Neural cell (in vitro differentiated cells): Measurements from ENCODE around the gene MXRA7. TPM values are rescaled to one million over a fixed set of nuclear protein-coding genes. Genes with fewer than 3 reads are reported as not detected.
A peak's percentile ranks its signal among the peaks of the same experiment; 100 is the strongest.
"Not testable (repeated sequence)": the region's sequence is repeated elsewhere in the genome, so short reads cannot be mapped to it uniquely, and the experiment has no call there.

Experiments used
- H2AFZ ChIP-seq: fragments of 200-600, 300-800 bp; sonication (generic), shearing (Covaris generic); 2 replicates; pipeline ENCODE4 v1.6.0; 2014; ENCODE audit warnings: low read depth, mild to moderate bottlenecking, antibody characterized with exemption, low read length, moderate library complexity
- H3F3A ChIP-seq: fragments of 200-600 bp; shearing (Covaris generic); 2 replicates; pipeline ENCODE4 v1.6.1; 2016; ENCODE audit warnings: mild to moderate bottlenecking, moderate library complexity, mixed read lengths, antibody characterized with exemption, low read length; ENCODE audit not compliant: insufficient read depth, poor library complexity, severe bottlenecking
- H3K27ac ChIP-seq: fragments of 200-600, 300-800 bp; sonication (generic), shearing (Covaris generic); 2 replicates; pipeline ENCODE4 v1.5.1; 2014; ENCODE audit warnings: mild to moderate bottlenecking, low read length, moderate library complexity
- H3K27me3 ChIP-seq: fragments of 300-800, 200-600 bp; sonication (generic), shearing (Covaris generic); 2 replicates; pipeline ENCODE4 v1.6.0; 2014; ENCODE audit warnings: mild to moderate bottlenecking, low read depth, low read length, moderate library complexity; ENCODE audit not compliant: insufficient read depth
- H3K36me3 ChIP-seq: fragments of 300-800, 200-600 bp; sonication (generic), shearing (Covaris generic); 2 replicates; pipeline ENCODE4 v1.5.1; 2014; ENCODE audit warnings: mild to moderate bottlenecking, antibody characterized with exemption, low read length, moderate library complexity; ENCODE audit not compliant: insufficient read depth
- H3K4me2 ChIP-seq: fragments of 300-800, 200-600 bp; sonication (generic), shearing (Covaris generic); 2 replicates; pipeline ENCODE4 v1.6.0; 2014; ENCODE audit warnings: mild to moderate bottlenecking, low read length
- H3K4me3 ChIP-seq: fragments of 300-800, 200-600 bp; sonication (generic), shearing (Covaris generic); 2 replicates; pipeline ENCODE4 v1.5.1; 2014; ENCODE audit warnings: mild to moderate bottlenecking, low read length, moderate library complexity
- H3K79me2 ChIP-seq: fragments of 200-600 bp; shearing (Covaris generic); replicated peaks from 2 replicates; pipeline ENCODE4 v1.6.0; 2014; ENCODE audit warnings: mild to moderate bottlenecking, low read length, moderate library complexity; ENCODE audit not compliant: insufficient read depth
- H3K9ac ChIP-seq: fragments of 300-800, 200-600 bp; sonication (generic), shearing (Covaris generic); 2 replicates; pipeline ENCODE4 v1.6.1; 2016; ENCODE audit warnings: mild to moderate bottlenecking, low read length, mixed read lengths
- H3K9me2 ChIP-seq: fragments of 200-600 bp; shearing (Covaris generic); 2 replicates; pipeline ENCODE4 v1.6.1; 2016; ENCODE audit warnings: mild to moderate bottlenecking, low read length, mixed read lengths; ENCODE audit not compliant: insufficient read depth
- H3K9me3 ChIP-seq: fragments of 200-600, 300-800 bp; sonication (generic), shearing (Covaris generic); 2 replicates; pipeline ENCODE4 v1.6.1; 2016; ENCODE audit warnings: mild to moderate bottlenecking, mixed run types, low read length, moderate library complexity, mixed read lengths
- H4K20me1 ChIP-seq: fragments of 200-600 bp; shearing (Covaris generic); 2 replicates; pipeline ENCODE4 v1.6.1; 2016; ENCODE audit warnings: mild to moderate bottlenecking, mixed run types; ENCODE audit not compliant: insufficient read depth
- EP300 ChIP-seq: fragments of 450-650 bp; conservative IDR thresholded peaks from 2 replicates; pipeline ENCODE4 v1.6.1; 2014; ENCODE audit warnings: antibody characterized with exemption, mild to moderate bottlenecking, moderate library complexity; ENCODE audit not compliant: poor library complexity, severe bottlenecking
- EZH2 ChIP-seq: fragments of 200-600, 300-800 bp; shearing (Covaris generic), sonication (generic); IDR thresholded peaks from 2 replicates; pipeline ENCODE4 v1.6.1; 2014; ENCODE audit warnings: antibody characterized with exemption, low read length, borderline replicate concordance, mild to moderate bottlenecking; ENCODE audit not compliant: insufficient read depth, poor library complexity, severe bottlenecking
- MXI1 ChIP-seq: fragments of 450-650 bp; conservative IDR thresholded peaks from 2 replicates; pipeline ENCODE4 v1.6.1; 2014; ENCODE audit warnings: antibody characterized with exemption, mild to moderate bottlenecking; ENCODE audit not compliant: poor library complexity, severe bottlenecking
- POLR2AphosphoS5 ChIP-seq: IDR thresholded peaks from 2 replicates; pipeline ENCODE4 v1.6.1; 2012
- RAD21 ChIP-seq: fragments of 450-650 bp; conservative IDR thresholded peaks from 2 replicates; pipeline ENCODE4 v1.6.1; 2014; ENCODE audit warnings: antibody characterized with exemption, mild to moderate bottlenecking, moderate library complexity
- TAF1 ChIP-seq: IDR thresholded peaks from 2 replicates; pipeline ENCODE4 v1.6.1; 2012; ENCODE audit warnings: low read depth
- polyA plus RNA-seq: library from polyadenylated mRNA; depleted of rRNA; stranded (reverse); fragments of >200 nt; gene quantifications from 2 replicates; pipeline ENCODE4 v1.2.3, GENCODE V29; 2014
- TF ChIP-seq, protein P1 (sequence below): fragments of 450-650 bp; IDR thresholded peaks from 2 replicates; pipeline ENCODE4 v1.5.1; 2014; ENCODE audit warnings: antibody characterized with exemption, mild to moderate bottlenecking, moderate library complexity; ENCODE audit not compliant: poor library complexity, severe bottlenecking
- TF ChIP-seq, protein P2 (sequence below): IDR thresholded peaks from 2 replicates; pipeline ENCODE4 v1.6.1; 2012; ENCODE audit warnings: borderline replicate concordance

MXRA7 gene
- polyA plus RNA-seq, 1 donor from 2014 or later = 143 TPM

DNA sequence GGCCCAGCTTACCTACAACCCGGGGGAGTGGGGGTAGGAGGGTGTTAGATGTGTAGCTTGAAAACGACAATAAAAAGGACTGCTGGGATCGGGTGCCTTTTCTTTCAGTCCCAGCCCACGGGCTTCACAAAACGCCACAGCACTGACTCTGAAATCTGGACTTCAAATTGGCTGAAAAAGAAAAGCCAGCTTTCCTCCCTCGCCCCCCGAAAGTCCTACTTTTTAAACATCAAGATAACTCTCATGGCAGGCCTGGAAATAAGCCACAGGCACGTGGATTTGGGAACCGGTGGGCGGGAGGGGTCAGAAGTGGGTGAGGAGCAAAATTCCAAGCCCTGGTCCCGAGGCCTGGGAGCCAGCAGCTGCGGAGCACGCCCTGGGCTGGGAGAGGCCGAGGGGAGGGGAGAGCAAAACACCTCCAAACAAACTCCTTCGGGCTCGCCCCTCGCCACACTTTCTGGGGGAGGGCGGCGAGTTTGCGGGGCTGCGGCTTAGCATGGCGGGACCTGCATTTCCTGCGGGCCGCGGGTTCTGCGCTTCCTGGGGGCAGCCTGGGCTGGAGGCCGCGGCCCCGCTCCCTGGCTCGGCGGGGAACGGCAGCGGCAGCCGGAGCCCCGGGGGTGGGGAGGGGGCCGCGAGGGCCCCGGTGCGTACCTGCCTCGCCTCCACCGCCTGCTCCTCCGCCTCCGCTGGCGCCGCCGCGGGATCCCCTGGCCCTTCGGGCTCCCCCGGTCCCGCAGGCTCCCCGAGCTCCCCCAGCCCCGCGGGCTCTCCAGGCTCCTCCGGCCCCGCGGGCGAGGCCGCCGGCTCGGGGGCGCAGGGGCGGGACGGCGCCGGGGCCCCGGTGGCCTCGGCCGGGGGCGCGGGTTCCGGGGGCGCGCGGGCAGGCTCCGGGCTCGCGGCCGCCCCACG is 558 bp downstream of the MXRA7 start:
- Histone ChIP-seq H3K4me2 (peak overlapping the region; percentile 87), H3K79me2 (peaks cover 13% of the 10 kb centered on the region), H3K4me3 (peak overlapping the region; percentile 79), H3K9ac (peak overlapping the region; percentile 73), H3K27ac (peak overlapping the region; percentile 61), H2AFZ (peak overlapping the region; percentile 8)
- H3F3A ChIP-seq, H3K36me3 ChIP-seq, H4K20me1 ChIP-seq, H3K9me2 ChIP-seq, H3K27me3 ChIP-seq, H3K9me3 ChIP-seq: not testable (repeated sequence)
- TF ChIP-seq MXI1 = peak; percentile 67

DNA sequence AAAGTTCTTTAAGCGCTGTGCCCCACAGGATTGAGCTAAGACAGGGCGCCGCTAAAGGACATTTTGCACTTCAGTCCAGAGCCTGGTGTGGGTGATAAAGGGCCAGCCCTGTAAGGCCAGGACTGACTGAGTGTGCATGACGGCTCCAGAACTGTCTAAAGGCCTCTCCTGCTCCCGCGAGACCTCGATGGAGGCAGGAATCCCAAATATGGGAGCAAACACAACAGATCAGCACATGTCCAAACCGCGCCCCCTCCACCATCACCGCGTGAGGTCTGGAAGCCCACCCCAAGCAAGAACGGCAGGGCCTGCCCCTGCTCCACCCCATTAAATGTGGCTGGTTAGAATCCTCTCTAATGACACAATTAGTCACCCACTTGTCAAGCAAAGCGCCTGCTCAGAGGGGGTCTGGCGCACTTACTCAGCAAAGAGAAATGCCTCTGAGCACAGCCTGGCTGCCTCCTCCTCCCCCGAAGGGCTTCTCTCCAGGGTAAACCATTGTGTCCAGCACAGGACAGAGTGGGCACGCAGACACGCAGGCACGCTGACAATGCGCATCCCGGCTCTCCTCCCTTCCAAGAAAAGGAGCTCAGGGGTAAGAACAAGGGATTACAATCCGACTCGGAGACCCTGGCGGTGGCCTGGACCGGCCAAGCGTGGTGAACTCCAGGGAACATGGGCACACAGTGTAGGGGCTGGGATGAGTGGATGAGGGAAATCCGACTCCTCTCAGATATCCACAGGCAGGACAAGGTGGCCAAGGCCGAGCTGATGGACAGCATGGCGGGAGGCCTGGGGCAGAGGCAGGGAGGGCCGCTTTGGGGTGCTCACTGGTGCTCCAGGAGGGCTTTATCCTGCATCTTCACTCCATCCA is 1.5 kb downstream of the MXRA7 start:
- Histone ChIP-seq H3K9me3 (no peaks in the 10 kb centered on the region), H3K79me2 (peaks cover 18% of the 10 kb centered on the region), H3K9ac (peak overlapping the region; percentile 73), H3K27ac (peak overlapping the region; percentile 61), H3K27me3 (no peaks in the 10 kb centered on the region), H3K4me2 (peak overlapping the region; percentile 87), H4K20me1 (no peaks in the 10 kb centered on the region), H3K4me3 (peak overlapping the region; percentile 79), H3K9me2 (no peaks in the 10 kb centered on the region), H3K36me3 (no peaks in the 10 kb centered on the region), H3F3A (no peaks in the 10 kb centered on the region), H2AFZ (no peak overlapping the region)
- TF ChIP-seq, protein P1, sequence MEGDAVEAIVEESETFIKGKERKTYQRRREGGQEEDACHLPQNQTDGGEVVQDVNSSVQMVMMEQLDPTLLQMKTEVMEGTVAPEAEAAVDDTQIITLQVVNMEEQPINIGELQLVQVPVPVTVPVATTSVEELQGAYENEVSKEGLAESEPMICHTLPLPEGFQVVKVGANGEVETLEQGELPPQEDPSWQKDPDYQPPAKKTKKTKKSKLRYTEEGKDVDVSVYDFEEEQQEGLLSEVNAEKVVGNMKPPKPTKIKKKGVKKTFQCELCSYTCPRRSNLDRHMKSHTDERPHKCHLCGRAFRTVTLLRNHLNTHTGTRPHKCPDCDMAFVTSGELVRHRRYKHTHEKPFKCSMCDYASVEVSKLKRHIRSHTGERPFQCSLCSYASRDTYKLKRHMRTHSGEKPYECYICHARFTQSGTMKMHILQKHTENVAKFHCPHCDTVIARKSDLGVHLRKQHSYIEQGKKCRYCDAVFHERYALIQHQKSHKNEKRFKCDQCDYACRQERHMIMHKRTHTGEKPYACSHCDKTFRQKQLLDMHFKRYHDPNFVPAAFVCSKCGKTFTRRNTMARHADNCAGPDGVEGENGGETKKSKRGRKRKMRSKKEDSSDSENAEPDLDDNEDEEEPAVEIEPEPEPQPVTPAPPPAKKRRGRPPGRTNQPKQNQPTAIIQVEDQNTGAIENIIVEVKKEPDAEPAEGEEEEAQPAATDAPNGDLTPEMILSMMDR = no peak
- TF ChIP-seq POLR2AphosphoS5 = peak; percentile 28
- no peak for TF ChIP-seq EZH2
- TF ChIP-seq, protein P2, sequence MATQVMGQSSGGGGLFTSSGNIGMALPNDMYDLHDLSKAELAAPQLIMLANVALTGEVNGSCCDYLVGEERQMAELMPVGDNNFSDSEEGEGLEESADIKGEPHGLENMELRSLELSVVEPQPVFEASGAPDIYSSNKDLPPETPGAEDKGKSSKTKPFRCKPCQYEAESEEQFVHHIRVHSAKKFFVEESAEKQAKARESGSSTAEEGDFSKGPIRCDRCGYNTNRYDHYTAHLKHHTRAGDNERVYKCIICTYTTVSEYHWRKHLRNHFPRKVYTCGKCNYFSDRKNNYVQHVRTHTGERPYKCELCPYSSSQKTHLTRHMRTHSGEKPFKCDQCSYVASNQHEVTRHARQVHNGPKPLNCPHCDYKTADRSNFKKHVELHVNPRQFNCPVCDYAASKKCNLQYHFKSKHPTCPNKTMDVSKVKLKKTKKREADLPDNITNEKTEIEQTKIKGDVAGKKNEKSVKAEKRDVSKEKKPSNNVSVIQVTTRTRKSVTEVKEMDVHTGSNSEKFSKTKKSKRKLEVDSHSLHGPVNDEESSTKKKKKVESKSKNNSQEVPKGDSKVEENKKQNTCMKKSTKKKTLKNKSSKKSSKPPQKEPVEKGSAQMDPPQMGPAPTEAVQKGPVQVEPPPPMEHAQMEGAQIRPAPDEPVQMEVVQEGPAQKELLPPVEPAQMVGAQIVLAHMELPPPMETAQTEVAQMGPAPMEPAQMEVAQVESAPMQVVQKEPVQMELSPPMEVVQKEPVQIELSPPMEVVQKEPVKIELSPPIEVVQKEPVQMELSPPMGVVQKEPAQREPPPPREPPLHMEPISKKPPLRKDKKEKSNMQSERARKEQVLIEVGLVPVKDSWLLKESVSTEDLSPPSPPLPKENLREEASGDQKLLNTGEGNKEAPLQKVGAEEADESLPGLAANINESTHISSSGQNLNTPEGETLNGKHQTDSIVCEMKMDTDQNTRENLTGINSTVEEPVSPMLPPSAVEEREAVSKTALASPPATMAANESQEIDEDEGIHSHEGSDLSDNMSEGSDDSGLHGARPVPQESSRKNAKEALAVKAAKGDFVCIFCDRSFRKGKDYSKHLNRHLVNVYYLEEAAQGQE = no peak
- no peak for TF ChIP-seq EP300
- no peak for TF ChIP-seq RAD21
- TF ChIP-seq TAF1 = no peak
